Eye (tissue), 1 donor: ENCODE results near the gene MYDGF.

Experiments used
- DNase-seq: peaks from one replicate; pipeline ENCODE4 v3.0.0-alpha.2; 2015

The MYDGF gene

GRCh38 chr19:4673726-4674125 lies 3.6 kb upstream of the MYDGF start:
- DNase-seq, result no peak

DNA sequence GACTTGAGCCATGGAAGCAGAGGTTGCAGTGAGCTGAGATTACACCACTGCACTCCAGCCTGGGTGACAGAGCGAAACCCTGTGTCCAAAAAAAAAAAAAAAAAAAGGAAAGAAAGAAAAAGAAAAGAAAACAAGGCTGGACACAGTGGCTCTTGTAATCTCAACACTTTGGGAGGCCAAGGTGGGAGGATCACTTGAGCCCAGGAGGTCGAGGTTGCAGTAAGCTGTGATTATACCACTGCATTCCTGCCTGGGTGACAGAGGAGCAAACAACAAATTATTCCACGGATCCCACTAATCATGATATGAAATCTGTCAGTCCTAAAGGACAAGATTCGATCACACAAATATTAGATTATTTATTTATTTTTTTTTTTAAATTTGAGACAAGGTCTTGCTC lies 3.1 kb upstream of the MYDGF start:
- no peak for DNase-seq

DNA sequence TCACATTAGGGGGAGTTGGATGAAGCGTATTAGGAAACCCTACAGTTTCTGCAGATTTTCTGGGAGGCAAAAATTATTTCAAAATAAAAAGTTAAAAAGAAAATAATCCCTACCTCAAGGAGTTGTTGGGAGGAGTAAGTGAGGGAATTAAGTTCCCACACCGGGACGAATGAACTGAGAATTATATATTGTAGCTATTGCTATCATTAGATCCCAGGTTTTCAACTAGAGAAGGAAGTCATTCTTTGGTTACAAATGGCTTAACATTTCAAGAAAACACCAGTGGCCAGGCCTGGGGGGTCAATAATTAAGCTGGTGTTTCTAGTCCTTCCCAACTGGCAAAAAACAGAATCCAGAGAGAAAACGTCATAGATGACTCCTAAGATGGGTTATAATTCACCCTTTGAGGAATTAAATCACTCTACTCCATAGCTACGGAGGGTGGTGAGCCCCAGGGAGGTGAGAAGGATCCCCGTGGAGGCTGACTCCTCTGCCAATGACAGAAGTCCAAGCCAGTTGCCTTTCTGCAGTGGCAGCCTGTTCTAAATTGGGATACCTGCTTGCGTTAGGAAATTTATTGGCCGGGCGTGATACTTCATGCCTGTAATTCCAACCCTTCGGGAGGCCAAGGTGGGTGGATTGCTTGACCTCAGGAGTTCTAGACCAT lies 1.2 kb upstream of the MYDGF start:
- no peak for DNase-seq

DNA sequence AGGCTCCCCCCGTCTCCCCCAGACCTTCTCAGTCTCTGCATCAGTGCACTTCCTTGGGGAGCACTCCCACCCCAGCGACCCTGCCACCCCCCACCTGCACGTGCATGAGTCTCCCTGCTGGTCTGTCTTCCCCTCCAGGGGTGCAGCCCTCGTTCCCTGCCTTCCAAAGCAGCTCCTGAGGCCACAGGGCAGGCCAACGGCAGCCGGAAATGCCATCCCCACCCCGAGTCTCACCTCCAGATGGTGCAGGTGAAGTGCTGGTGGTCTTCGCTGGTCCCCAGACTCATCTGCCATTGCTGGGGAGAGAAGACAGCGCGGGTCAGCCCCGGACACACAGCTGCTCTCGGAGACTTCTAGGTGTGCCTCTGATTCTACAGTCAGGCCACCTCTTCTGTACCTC lies 5.5 kb downstream of the MYDGF start:
- DNase-seq, result no peak

DNA sequence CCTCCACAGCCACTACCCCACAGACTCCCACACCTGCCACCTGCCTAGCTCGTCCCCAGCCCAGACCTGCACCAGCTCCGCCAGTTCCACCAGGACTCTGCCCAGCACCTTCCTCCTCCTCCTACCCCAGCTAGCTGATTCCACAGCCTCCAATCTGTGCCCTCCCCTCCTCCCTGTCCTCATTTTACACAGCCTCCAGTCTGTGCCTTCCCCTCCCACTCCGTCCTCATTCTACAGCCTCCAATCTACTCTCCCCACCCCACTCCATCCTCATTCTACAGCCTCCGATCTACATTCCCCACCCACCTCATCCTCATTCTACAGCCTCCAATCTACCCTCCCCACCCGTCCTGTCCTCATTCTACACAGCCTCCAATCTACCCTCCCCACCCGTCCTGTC lies 7.3 kb downstream of the MYDGF start:
- DNase-seq, result no peak

DNA sequence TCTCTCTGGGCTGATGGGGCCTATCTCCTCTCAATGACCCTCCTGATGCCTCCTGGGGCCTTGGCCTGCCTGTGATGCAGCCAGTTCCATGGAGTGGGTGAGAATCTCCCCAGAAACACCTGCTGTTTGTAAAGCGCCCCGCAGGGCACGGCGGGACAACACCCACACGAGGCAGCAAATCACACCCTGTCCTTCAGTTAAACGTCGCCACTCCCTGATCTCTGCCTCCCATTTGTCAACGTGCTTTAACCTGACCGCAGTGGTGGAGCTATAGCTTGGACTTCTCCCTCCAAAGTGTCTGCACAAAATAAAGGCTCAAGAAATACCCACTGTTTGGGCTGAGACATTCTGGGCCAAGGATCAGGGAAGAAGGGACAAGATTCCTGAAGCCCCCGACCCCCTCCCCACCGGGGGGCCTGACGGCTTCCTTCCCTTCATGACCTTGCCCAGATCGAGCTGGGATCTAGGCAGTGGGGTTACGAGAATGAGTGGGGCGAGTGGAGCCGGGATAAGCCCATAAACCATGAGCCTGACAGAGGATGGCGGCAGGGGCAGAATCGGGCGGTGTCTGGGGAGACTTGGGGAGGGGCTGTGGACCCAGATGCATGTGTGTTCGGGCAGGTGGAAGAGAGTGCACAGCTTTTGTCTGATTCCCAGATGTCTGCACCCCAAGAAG lies 8.0 kb downstream of the MYDGF start:
- no peak for DNase-seq

DNA sequence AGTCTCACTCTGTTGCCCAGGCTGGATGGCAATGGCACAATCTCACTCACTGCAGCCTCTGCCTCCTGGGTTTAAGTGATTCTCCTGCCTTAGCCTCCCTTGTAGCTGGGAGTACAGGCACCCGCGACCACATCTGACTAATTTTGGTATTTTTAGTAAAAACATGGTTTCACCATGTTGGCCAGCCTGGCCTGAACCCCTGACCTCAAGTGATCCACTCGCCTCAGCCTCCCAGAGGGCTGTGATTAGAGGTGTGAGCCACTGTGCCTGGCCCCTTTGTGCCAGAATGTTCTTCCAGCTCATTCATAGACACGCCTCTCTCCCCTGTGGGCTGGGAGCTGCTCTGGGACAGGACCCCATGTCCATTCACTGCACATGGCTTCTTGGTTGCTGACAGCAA lies 9.1 kb downstream of the MYDGF start:
- no peak for DNase-seq

- no peak for DNase-seq
Observed at GRCh38 chr19:4660181-4660791, 9.9 kb downstream of the MYDGF start.

- no peak for DNase-seq
Observed at GRCh38 chr19:4657835-4658234, 12.3 kb downstream of the MYDGF start.

- no peak for DNase-seq
Observed at GRCh38 chr19:4657262-4657661, 12.9 kb downstream of the MYDGF start.

- no peak for DNase-seq
Observed at GRCh38 chr19:4656102-4656501, 14.0 kb downstream of the MYDGF start.

GRCh38 chr19:4654437-4655361 lies 15.4 kb downstream of the MYDGF start:
- DNase-seq, result no peak

DNA sequence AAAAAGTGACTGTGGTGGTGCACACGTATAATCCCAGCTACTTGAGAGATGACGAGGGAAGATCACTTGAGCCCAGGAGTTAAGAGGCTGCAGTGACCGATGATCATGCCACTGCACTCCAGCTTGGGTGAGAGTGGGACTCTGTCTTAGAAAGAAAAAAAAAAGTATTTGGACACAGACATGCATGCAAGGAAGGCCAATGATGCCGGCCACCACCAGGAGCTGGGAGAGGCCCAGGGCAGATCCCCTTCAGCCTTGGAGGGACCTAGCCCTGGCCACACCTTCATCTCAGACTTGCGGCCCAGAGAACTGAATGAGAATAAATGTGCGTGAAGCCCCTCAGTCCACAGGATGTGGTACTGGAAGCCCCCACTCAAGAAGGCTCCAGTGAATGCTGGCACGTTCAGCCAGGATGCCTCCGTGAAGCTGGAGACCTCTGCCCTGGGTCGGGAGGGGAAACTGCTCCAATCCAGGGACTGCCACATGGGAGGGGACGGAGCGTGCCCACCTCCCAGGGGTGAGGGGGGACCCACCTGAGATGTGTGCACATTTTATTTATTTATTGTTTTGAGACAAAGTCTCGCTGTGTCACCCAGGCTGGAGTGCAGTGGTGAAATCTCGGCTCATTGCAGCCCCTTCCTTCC lies 16.2 kb downstream of the MYDGF start:
- DNase-seq, result no peak

DNA sequence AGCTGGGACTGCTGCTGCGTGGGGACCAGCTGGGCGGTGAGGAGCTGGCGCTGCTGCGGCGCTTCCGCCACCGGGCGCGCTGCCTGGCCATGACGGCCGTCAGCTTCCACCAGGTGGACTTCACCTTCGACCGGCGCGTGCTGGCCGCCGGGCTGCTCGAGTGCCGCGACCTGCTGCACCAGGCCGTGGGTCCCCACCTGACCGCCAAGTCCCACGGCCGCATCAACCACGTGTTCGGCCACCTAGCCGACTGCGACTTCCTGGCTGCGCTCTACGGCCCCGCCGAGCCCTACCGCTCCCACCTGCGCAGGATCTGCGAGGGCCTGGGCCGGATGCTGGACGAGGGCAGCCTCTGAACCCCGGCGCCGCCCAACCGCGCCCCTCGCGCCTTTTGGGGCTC lies 18.1 kb downstream of the MYDGF start:
- DNase-seq, result no peak

GRCh38 chr19:4650159-4650558 lies 20.0 kb downstream of the MYDGF start:
- no peak for DNase-seq

DNA sequence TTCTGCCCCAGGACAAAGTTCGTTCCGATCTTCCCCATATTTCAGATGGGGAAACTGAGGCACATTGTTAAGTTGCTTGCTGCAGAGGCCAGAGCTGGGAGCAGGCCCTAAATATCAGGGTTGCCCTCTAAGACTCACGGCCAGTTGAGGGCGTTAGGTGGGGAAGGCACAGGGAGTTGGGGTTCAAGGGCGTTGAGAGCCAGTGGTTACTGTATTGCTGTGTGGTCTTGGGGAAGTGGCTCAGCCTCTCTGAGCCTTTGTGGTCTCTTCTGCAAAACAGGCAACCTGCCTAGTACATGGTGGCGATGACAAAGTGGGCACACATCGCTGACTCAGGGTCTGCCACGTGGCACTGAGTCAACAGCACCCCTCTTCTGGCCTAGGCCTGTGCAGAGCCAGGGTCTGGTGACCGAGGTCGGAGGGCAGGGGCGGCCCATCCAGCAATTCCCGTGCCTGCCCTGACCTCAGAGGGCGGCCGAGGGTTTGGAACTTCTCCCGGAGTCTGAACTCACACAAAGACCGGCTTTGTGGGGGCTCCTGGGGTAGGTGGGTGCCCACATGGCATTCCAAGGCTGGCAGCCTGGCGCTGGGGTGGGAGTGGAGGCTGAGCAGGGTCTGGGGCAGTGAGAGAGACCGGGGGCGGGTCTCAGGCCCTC lies 20.6 kb downstream of the MYDGF start:
- no peak for DNase-seq

GRCh38 chr19:4647676-4648644 lies 22.2 kb downstream of the MYDGF start:
- no peak for DNase-seq

- DNase-seq, result no peak
Observed at GRCh38 chr19:4645718-4646117, 24.4 kb downstream of the MYDGF start.

DNA sequence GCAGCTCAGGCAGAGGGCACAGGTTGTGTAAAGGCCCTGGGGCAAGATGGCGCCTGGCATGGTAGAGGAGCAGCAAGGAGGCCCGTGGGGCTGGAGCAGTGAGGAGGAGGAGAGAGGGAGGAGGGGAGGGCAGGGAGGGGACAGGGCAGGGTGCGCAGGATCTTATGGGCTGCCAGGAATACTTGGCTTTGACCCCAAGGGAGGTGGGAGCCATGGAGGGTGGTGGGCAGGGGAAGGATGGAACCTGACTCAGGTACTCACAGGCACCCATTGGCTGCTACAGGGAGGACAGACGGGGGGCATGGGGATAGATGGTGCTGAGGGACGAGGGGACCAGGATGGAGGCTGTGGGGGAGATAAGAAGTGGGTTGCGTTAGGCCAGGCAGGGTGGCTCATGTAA lies 27.5 kb downstream of the MYDGF start:
- no peak for DNase-seq

GRCh38 chr19:4641132-4641531 lies 29.0 kb downstream of the MYDGF start:
- DNase-seq, result no peak
